ENCODE results near the gene SCUBE1.

DNA sequence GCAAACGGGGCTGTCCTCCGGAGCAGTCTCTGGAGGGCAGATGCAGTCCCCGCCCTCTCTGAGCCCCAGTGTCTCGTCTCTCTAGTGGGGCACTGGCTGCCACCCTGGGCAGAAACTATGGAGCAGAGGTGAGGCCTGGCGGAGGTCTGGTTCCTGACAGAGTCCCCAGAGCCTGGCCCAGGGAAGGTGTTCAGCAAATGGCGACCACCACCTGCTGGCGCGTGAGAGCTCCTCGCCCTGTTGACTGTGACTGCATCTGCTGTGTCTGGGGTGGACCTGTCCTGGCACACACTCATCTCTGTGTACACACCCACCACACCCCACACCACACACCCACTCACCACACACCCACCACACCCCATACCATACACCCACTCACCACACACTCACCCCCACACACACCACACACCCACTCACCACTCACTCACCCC is 137.9 kb downstream of the SCUBE1 start:
- no peak for TF ChIP-seq POLR2A (IDR thresholded peaks at IDR 0.05)
- TF ChIP-seq, protein P1, sequence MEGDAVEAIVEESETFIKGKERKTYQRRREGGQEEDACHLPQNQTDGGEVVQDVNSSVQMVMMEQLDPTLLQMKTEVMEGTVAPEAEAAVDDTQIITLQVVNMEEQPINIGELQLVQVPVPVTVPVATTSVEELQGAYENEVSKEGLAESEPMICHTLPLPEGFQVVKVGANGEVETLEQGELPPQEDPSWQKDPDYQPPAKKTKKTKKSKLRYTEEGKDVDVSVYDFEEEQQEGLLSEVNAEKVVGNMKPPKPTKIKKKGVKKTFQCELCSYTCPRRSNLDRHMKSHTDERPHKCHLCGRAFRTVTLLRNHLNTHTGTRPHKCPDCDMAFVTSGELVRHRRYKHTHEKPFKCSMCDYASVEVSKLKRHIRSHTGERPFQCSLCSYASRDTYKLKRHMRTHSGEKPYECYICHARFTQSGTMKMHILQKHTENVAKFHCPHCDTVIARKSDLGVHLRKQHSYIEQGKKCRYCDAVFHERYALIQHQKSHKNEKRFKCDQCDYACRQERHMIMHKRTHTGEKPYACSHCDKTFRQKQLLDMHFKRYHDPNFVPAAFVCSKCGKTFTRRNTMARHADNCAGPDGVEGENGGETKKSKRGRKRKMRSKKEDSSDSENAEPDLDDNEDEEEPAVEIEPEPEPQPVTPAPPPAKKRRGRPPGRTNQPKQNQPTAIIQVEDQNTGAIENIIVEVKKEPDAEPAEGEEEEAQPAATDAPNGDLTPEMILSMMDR (IDR thresholded peaks at IDR 0.05): no peak
